HepG2 (cell line): ENCODE data around the gene NSUN6. TPM values are rescaled to one million over a fixed set of nuclear protein-coding genes. Genes with fewer than 3 reads are reported as not detected.
A peak's percentile ranks its signal among the peaks of the same experiment; 100 is the strongest.

ENCODE experiments used
- AFF4 ChIP-seq: sonication (generic); formaldehyde crosslinking; IDR thresholded peaks from 2 replicates; pipeline ENCODE4 v1.4.0; 2020; ENCODE audit warnings: missing genetic modification reagents
- CAMTA2 ChIP-seq: sonication (generic); formaldehyde crosslinking; IDR thresholded peaks from 2 replicates; pipeline ENCODE4 v1.4.0; 2020; ENCODE audit warnings: mild to moderate bottlenecking, missing genetic modification reagents, borderline replicate concordance
- FOXC1 ChIP-seq: sonication (generic); formaldehyde crosslinking; IDR thresholded peaks from 2 replicates; pipeline ENCODE4 v1.8.0; 2022; ENCODE audit warnings: mild to moderate bottlenecking, missing genetic modification reagents, borderline replicate concordance
- FOXJ3 ChIP-seq: sonication (generic); formaldehyde crosslinking; IDR thresholded peaks from 2 replicates; pipeline ENCODE4 v1.4.0; 2020; ENCODE audit warnings: missing genetic modification reagents, mild to moderate bottlenecking, borderline replicate concordance
- FOXO1 ChIP-seq: sonication (generic); formaldehyde crosslinking; IDR thresholded peaks from 2 replicates; pipeline ENCODE4 v1.4.0; 2020; ENCODE audit warnings: missing genetic modification reagents
- HDAC2 ChIP-seq: sonication (generic); formaldehyde crosslinking; IDR thresholded peaks from 2 replicates; pipeline ENCODE4 v1.4.0; 2020; ENCODE audit warnings: missing genetic modification reagents
- IKZF4 ChIP-seq: sonication (generic); formaldehyde crosslinking; IDR thresholded peaks from 2 replicates; pipeline ENCODE4 v1.5.1; 2020; ENCODE audit warnings: borderline replicate concordance, mild to moderate bottlenecking, low read depth, missing genetic modification reagents; ENCODE audit errors: not compliant biosample characterization
- JARID2 ChIP-seq: sonication (generic); formaldehyde crosslinking; IDR thresholded peaks from 2 replicates; pipeline ENCODE4 v1.8.1; 2023; ENCODE audit warnings: missing genetic modification reagents, inconsistent platforms; ENCODE audit not compliant: insufficient replicate concordance
- RNF219 ChIP-seq: sonication (generic); formaldehyde crosslinking; IDR thresholded peaks from 2 replicates; pipeline ENCODE4 v1.5.0; 2020; ENCODE audit warnings: mild to moderate bottlenecking, missing genetic modification reagents
- TMF1 ChIP-seq: sonication (generic); formaldehyde crosslinking; IDR thresholded peaks from 2 replicates; pipeline ENCODE4 v1.8.1; 2022; ENCODE audit warnings: low read depth, missing genetic modification reagents
- TRIM24 ChIP-seq: sonication (generic); formaldehyde crosslinking; IDR thresholded peaks from 2 replicates; pipeline ENCODE4 v1.8.0; 2022; ENCODE audit warnings: mild to moderate bottlenecking, missing genetic modification reagents
- ZIK1 ChIP-seq: sonication (generic); formaldehyde crosslinking; IDR thresholded peaks from 2 replicates; pipeline ENCODE4 v1.5.0; 2020; ENCODE audit warnings: mild to moderate bottlenecking, low read depth, missing genetic modification reagents, borderline replicate concordance
- ZNF160 ChIP-seq: sonication (generic); formaldehyde crosslinking; IDR thresholded peaks from 2 replicates; pipeline ENCODE4 v1.8.0; 2022; ENCODE audit warnings: mild to moderate bottlenecking, inconsistent platforms, missing genetic modification reagents
- ZNF382 ChIP-seq: sonication (generic); formaldehyde crosslinking; IDR thresholded peaks from 2 replicates; pipeline ENCODE4 v1.5.0; 2020; ENCODE audit warnings: missing genetic modification reagents, mild to moderate bottlenecking, borderline replicate concordance
- ZNF512 ChIP-seq: sonication (generic); formaldehyde crosslinking; IDR thresholded peaks from 2 replicates; pipeline ENCODE4 v1.4.0; 2020; ENCODE audit warnings: mild to moderate bottlenecking, missing genetic modification reagents
- ZNF512B ChIP-seq: sonication (generic); formaldehyde crosslinking; IDR thresholded peaks from 2 replicates; pipeline ENCODE4 v1.5.1; 2020; ENCODE audit warnings: missing genetic modification reagents, mild to moderate bottlenecking, borderline replicate concordance
- ZNF564 ChIP-seq: sonication (generic); formaldehyde crosslinking; IDR thresholded peaks from 2 replicates; pipeline ENCODE4 v1.8.1; 2023; ENCODE audit warnings: mild to moderate bottlenecking, missing genetic modification reagents
- ZSCAN22 ChIP-seq: sonication (generic); formaldehyde crosslinking; IDR thresholded peaks from 2 replicates; pipeline ENCODE4 v1.4.0; 2020; ENCODE audit warnings: mild to moderate bottlenecking, missing genetic modification reagents
- ZSCAN31 ChIP-seq: sonication (generic); formaldehyde crosslinking; IDR thresholded peaks from 2 replicates; pipeline ENCODE4 v1.5.0; 2020; ENCODE audit warnings: low read depth, mild to moderate bottlenecking, missing genetic modification reagents
- polyA plus RNA-seq, 8 experiments: library from polyadenylated mRNA; depleted of rRNA in 3 of 8; stranded (reverse) in 7 of 8; unstranded in 1 of 8; fragments of >200 nt; fragmentation: Illumina TruSeq in 4 of 8; extraction: Trizol in 4 of 8; gene quantifications; 2 replicates each; pipeline versions ENCODE4 v1.2.1 to v1.2.3, GENCODE V29; 2011 to 2016; ENCODE audit warnings: low read depth in 4 of 8, missing spikeins in 1 of 8, mixed read lengths in 1 of 8; ENCODE audit not compliant: insufficient read depth in 1 of 8
- total RNA-seq, 5 experiments: library from RNA; depleted of rRNA; stranded (reverse); fragments of >200 nt; fragmentation: Illumina TruSeq; extraction: Trizol; gene quantifications; 2 replicates each; pipeline ENCODE4 v1.2.3, GENCODE V29; 2016; ENCODE audit warnings: low read depth in 1 of 5

NSUN6 gene
- total and polyA plus RNA-seq, 2 of the 13 experiments (the other 11 are each of a cell fraction or from before 2014, with no cell fraction given) = 17.2 to 19.3 TPM

GRCh38 chr10:18659125-18659818 lies 7.9 kb upstream of the NSUN6 start, which contains the start of gene ARL5B (continued):
- TF ChIP-seq ZSCAN31 (CRISPR knock-in tag) (peak; percentile 37; the same call in 1 of the 2 replicates), IKZF4 (CRISPR knock-in tag) (no peak), AFF4 (CRISPR knock-in tag) (no peak), ZNF564 (CRISPR knock-in tag) (no peak), ZNF512 (CRISPR knock-in tag) (no peak), FOXJ3 (no peak), RNF219 (no peak), ZNF160 (CRISPR knock-in tag) (peak; percentile 65), ZNF512B (no peak), ZSCAN22 (no peak), JARID2 (CRISPR knock-in tag) (no peak), ZNF382 (no peak), FOXO1 (CRISPR knock-in tag) (no peak), FOXC1 (no peak; the same call in 1 of the 2 replicates), ZIK1 (CRISPR knock-in tag) (no peak), TRIM24 (CRISPR knock-in tag) (no peak), HDAC2 (CRISPR knock-in tag) (peak; percentile 67; the same call in 1 of the 2 replicates), CAMTA2 (CRISPR knock-in tag) (no peak), TMF1 (no peak)
